ENCODE measurements around the gene ZFHX2. TPM values are rescaled to one million over a fixed set of nuclear protein-coding genes. Genes with fewer than 3 reads are reported as not detected.
A peak's percentile ranks its signal among the peaks of the same experiment; 100 is the strongest.

Gene ZFHX2
- total RNA-seq, 1 experiment from 2014 or later = 19.4 TPM

GRCh38 chr14:23542261-23542660 lies 9.3 kb downstream of the ZFHX2 start:
- H3K79me2 ChIP-seq (ENCODE audit: insufficient read depth, low read length) = peaks cover 2% of the 10 kb centered on the region; the same call in 1 of the 2 replicates
- H3K4ac ChIP-seq (ENCODE audit: low read depth, low read length) = no peak overlapping the region
- H2BK15ac ChIP-seq (ENCODE audit: low read depth, low read length) = no peak overlapping the region
- no peaks in the 10 kb centered on the region for H4K20me1 ChIP-seq (ENCODE audit: control insufficient read depth, insufficient read depth, insufficient read length)
- H2BK120ac ChIP-seq (ENCODE audit: low read depth, low read length, poor library complexity, severe bottlenecking) = no peak overlapping the region
- H3T11ph ChIP-seq (ENCODE audit: low read length) = no peak overlapping the region
- no CpG with 5 or more reads among the region's 5 CpGs for WGBS (ENCODE audit: extremely low coverage, insufficient read length, low lambda C conversion rate)
- H2AFZ ChIP-seq (ENCODE audit: low read length) = no peak overlapping the region
- no peak overlapping the region for H2BK20ac ChIP-seq (ENCODE audit: low read depth, low read length, poor library complexity, severe bottlenecking)
- H3K79me1 ChIP-seq (ENCODE audit: insufficient read depth, low read depth, low read length, poor library complexity, severe bottlenecking) = no peaks in the 10 kb centered on the region
- Mint-ChIP-seq H3K9me3 (no peaks in the 10 kb centered on the region; a peak in 1 of 5 replicates), H3K4me1 (peaks cover 40% of the 10 kb centered on the region in 2 experiments), H3K27me3 (ENCODE audit: low read depth) (no peaks in the 10 kb centered on the region; the same call in 1 of the 2 replicates), H3K36me3 (ENCODE audit: insufficient read depth in 1 of 3, low read depth in 3 of 3) (peaks cover 13 to 31% (median 13%) of the 10 kb centered on the region in 3 experiments; a peak in 6 of 7 replicates), H3K4me3 (peak overlapping the region in 1 of 2 experiments; percentile 38; a peak in 2 of 5 replicates), H3K27ac (peak overlapping the region; percentile 14 to 76 (median 50); a peak in 4 of 7 replicates)
- H3K4me2 ChIP-seq (ENCODE audit: insufficient read depth, insufficient read length, low read length) = no peak overlapping the region
- H3K9ac ChIP-seq (ENCODE audit: extremely low read depth, insufficient read length, low read length) = no peak overlapping the region
- no peak overlapping the region for H4K5ac ChIP-seq (ENCODE audit: insufficient read length, low read depth, low read length)
- H3K18ac ChIP-seq (ENCODE audit: insufficient read length, low read depth, low read length) = no peak overlapping the region
- no peaks in the 10 kb centered on the region for H3K27me3 ChIP-seq (ENCODE audit: insufficient read depth, low read length)
- no peak overlapping the region for H2BK5ac ChIP-seq (ENCODE audit: insufficient read length, low read length)
- H4K8ac ChIP-seq (replicated peaks; ENCODE audit: insufficient read length, low read depth, low read length) = no peak overlapping the region
- H2BK12ac ChIP-seq (ENCODE audit: insufficient read length, low read depth, low read length) = no peak overlapping the region
- H3K14ac ChIP-seq (ENCODE audit: insufficient read depth, low read length) = no peak overlapping the region
- TF ChIP-seq CTCF (conservative IDR thresholded peaks at IDR 0.05) = no peak
- peaks cover 21% of the 10 kb centered on the region for H3K23me2 ChIP-seq (ENCODE audit: insufficient read length, low read depth, low read length, poor library complexity, severe bottlenecking)
- H3K9me3 ChIP-seq (ENCODE audit: control insufficient read depth, low read depth, low read length) = no peaks in the 10 kb centered on the region
- DNase-seq = no peak
- H3K4me1 ChIP-seq (ENCODE audit: insufficient read depth, low read length) = peaks cover 40% of the 10 kb centered on the region; the same call in 1 of the 2 replicates
- no peak overlapping the region for H3K23ac ChIP-seq (ENCODE audit: insufficient read length, low read depth, low read length)
- no peak overlapping the region for H3K56ac ChIP-seq (ENCODE audit: insufficient read length, low read depth, low read length)
- H3K27ac ChIP-seq (ENCODE audit: insufficient read length, low read depth, low read length) = no peak overlapping the region
- no peak overlapping the region for H2AK5ac ChIP-seq (ENCODE audit: insufficient read length, low read length)
- no peak overlapping the region for H4K91ac ChIP-seq (ENCODE audit: insufficient read length, low read depth, low read length)

Measured in H9 (cell line).